WTC11 (cell line): Measurements from ENCODE around the gene OSM.

Experiments used
- CBFB ChIP-seq: sonication (generic); formaldehyde crosslinking; IDR thresholded peaks from 2 replicates; pipeline ENCODE4 v1.8.1; 2022; ENCODE audit warnings: mild to moderate bottlenecking, low read depth, missing genetic modification reagents
- CTCF ChIP-seq: fragments of 200-600 bp; IDR thresholded peaks from 2 replicates; pipeline ENCODE4 v1.8.0; 2022; ENCODE audit warnings: antibody characterized with exemption
- ESRRA ChIP-seq: sonication (generic); formaldehyde crosslinking; IDR thresholded peaks from 2 replicates; pipeline ENCODE4 v1.8.1; 2022; ENCODE audit warnings: mild to moderate bottlenecking, missing genetic modification reagents, borderline replicate concordance
- GRHL2 ChIP-seq: fragments of 250-450 bp; sonication (Bioruptor Pico); IDR thresholded peaks from 2 replicates; pipeline ENCODE4 v1.8.0; 2022; ENCODE audit warnings: mild to moderate bottlenecking, moderate library complexity; ENCODE audit not compliant: insufficient replicate concordance, severe bottlenecking
- MAX ChIP-seq: sonication (generic); formaldehyde crosslinking; IDR thresholded peaks from 2 replicates; pipeline ENCODE4 v1.8.0; 2022; ENCODE audit warnings: mild to moderate bottlenecking, missing genetic modification reagents
- RELA ChIP-seq: sonication (generic); formaldehyde crosslinking; IDR thresholded peaks from 2 replicates; pipeline ENCODE4 v1.8.1; 2022; ENCODE audit warnings: missing genetic modification reagents, mild to moderate bottlenecking, borderline replicate concordance
- SMAD3 ChIP-seq: sonication (generic); formaldehyde crosslinking; IDR thresholded peaks from 2 replicates; pipeline ENCODE4 v1.8.0; 2022; ENCODE audit warnings: missing genetic modification reagents, mild to moderate bottlenecking, borderline replicate concordance
- TP53 ChIP-seq: sonication (generic); formaldehyde crosslinking; IDR thresholded peaks from 2 replicates; pipeline ENCODE4 v1.8.1; 2023; ENCODE audit warnings: mild to moderate bottlenecking, missing genetic modification reagents
- ZNF416 ChIP-seq: fragments of 250-450 bp; sonication (Bioruptor Pico); IDR thresholded peaks from 2 replicates; pipeline ENCODE4 v1.9.0; 2021; ENCODE audit warnings: mild to moderate bottlenecking, inconsistent platforms
- TF ChIP-seq, protein P1 (sequence below): sonication (generic); formaldehyde crosslinking; IDR thresholded peaks from 2 replicates; pipeline ENCODE4 v1.8.1; 2023; ENCODE audit warnings: mild to moderate bottlenecking, missing genetic modification reagents
- TF ChIP-seq, protein P2 (sequence below): sonication (generic); formaldehyde crosslinking; IDR thresholded peaks from 2 replicates; pipeline ENCODE4 v1.8.0; 2022; ENCODE audit warnings: mild to moderate bottlenecking, missing genetic modification reagents

- TF ChIP-seq, protein P1, sequence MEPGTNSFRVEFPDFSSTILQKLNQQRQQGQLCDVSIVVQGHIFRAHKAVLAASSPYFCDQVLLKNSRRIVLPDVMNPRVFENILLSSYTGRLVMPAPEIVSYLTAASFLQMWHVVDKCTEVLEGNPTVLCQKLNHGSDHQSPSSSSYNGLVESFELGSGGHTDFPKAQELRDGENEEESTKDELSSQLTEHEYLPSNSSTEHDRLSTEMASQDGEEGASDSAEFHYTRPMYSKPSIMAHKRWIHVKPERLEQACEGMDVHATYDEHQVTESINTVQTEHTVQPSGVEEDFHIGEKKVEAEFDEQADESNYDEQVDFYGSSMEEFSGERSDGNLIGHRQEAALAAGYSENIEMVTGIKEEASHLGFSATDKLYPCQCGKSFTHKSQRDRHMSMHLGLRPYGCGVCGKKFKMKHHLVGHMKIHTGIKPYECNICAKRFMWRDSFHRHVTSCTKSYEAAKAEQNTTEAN (CRISPR knock-in tag) = no peak
- TF ChIP-seq MAX (CRISPR knock-in tag) = no peak
- no peak for TF ChIP-seq SMAD3
- no peak for TF ChIP-seq CTCF
- no peak for TF ChIP-seq ESRRA (CRISPR knock-in tag)
- no peak for TF ChIP-seq ZNF416 (CRISPR knock-in tag)
- TF ChIP-seq, protein P2, sequence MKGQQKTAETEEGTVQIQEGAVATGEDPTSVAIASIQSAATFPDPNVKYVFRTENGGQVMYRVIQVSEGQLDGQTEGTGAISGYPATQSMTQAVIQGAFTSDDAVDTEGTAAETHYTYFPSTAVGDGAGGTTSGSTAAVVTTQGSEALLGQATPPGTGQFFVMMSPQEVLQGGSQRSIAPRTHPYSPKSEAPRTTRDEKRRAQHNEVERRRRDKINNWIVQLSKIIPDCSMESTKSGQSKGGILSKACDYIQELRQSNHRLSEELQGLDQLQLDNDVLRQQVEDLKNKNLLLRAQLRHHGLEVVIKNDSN = no peak
- no peak for TF ChIP-seq TP53 (CRISPR knock-in tag)
- no peak for TF ChIP-seq CBFB (CRISPR knock-in tag)
- no peak for TF ChIP-seq RELA (CRISPR knock-in tag)
- TF ChIP-seq GRHL2 (CRISPR knock-in tag) = no peak
Measured at GRCh38 chr22:30249049-30250038, 17.3 kb downstream of the OSM start.
